ENCODE data around the gene NDUFA6. TPM values are rescaled to one million over a fixed set of nuclear protein-coding genes. Genes with fewer than 3 reads are reported as not detected.
A peak's percentile ranks its signal among the peaks of the same experiment; 100 is the strongest.

Gene NDUFA6
- total RNA-seq, 1 donor from 2014 or later = 69.2 TPM

- Mint-ChIP-seq H3K27ac (ENCODE audit: unreplicated experiment) (peak overlapping the region; percentile 95), H3K4me1 (ENCODE audit: unreplicated experiment) (peaks cover 19% of the 10 kb centered on the region), H3K4me3 (ENCODE audit: unreplicated experiment) (peak overlapping the region; percentile 83), H3K36me3 (ENCODE audit: unreplicated experiment) (peaks cover 5% of the 10 kb centered on the region), H3K27me3 (ENCODE audit: unreplicated experiment) (no peaks in the 10 kb centered on the region), H3K9me3 (ENCODE audit: unreplicated experiment) (no peaks in the 10 kb centered on the region)
- TF ChIP-seq, protein P1, sequence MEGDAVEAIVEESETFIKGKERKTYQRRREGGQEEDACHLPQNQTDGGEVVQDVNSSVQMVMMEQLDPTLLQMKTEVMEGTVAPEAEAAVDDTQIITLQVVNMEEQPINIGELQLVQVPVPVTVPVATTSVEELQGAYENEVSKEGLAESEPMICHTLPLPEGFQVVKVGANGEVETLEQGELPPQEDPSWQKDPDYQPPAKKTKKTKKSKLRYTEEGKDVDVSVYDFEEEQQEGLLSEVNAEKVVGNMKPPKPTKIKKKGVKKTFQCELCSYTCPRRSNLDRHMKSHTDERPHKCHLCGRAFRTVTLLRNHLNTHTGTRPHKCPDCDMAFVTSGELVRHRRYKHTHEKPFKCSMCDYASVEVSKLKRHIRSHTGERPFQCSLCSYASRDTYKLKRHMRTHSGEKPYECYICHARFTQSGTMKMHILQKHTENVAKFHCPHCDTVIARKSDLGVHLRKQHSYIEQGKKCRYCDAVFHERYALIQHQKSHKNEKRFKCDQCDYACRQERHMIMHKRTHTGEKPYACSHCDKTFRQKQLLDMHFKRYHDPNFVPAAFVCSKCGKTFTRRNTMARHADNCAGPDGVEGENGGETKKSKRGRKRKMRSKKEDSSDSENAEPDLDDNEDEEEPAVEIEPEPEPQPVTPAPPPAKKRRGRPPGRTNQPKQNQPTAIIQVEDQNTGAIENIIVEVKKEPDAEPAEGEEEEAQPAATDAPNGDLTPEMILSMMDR (IDR thresholded peaks at IDR 0.05) = no peak
- DNase-seq (ENCODE audit: extremely low spot score, unreplicated experiment) = no peak
These were observed 20.6 kb downstream of the NDUFA6 start for GRCh38 chr22:42069801-42070516.

GRCh38 chr22:42068291-42068690 lies 22.3 kb downstream of the NDUFA6 start:
- TF ChIP-seq, protein P1 (IDR thresholded peaks at IDR 0.05) = no peak
- Mint-ChIP-seq H3K27me3 (ENCODE audit: unreplicated experiment) (no peaks in the 10 kb centered on the region), H3K27ac (ENCODE audit: unreplicated experiment) (no peak overlapping the region), H3K4me1 (ENCODE audit: unreplicated experiment) (peaks cover 19% of the 10 kb centered on the region), H3K36me3 (ENCODE audit: unreplicated experiment) (peaks cover 5% of the 10 kb centered on the region), H3K9me3 (ENCODE audit: unreplicated experiment) (no peaks in the 10 kb centered on the region), H3K4me3 (ENCODE audit: unreplicated experiment) (no peak overlapping the region)
- DNase-seq (ENCODE audit: extremely low spot score, unreplicated experiment) = no peak

GRCh38 chr22:42067671-42068251 lies 22.8 kb downstream of the NDUFA6 start:
- H3K4me3 Mint-ChIP-seq (ENCODE audit: unreplicated experiment) = no peak overlapping the region
- no peak for DNase-seq (ENCODE audit: extremely low spot score, unreplicated experiment)
- H3K4me1 Mint-ChIP-seq (ENCODE audit: unreplicated experiment) = peaks cover 19% of the 10 kb centered on the region
- H3K27me3 Mint-ChIP-seq (ENCODE audit: unreplicated experiment) = no peaks in the 10 kb centered on the region
- peaks cover 5% of the 10 kb centered on the region for H3K36me3 Mint-ChIP-seq (ENCODE audit: unreplicated experiment)
- no peaks in the 10 kb centered on the region for H3K9me3 Mint-ChIP-seq (ENCODE audit: unreplicated experiment)
- no peak overlapping the region for H3K27ac Mint-ChIP-seq (ENCODE audit: unreplicated experiment)
- TF ChIP-seq, protein P1 (IDR thresholded peaks at IDR 0.05) = no peak

DNA sequence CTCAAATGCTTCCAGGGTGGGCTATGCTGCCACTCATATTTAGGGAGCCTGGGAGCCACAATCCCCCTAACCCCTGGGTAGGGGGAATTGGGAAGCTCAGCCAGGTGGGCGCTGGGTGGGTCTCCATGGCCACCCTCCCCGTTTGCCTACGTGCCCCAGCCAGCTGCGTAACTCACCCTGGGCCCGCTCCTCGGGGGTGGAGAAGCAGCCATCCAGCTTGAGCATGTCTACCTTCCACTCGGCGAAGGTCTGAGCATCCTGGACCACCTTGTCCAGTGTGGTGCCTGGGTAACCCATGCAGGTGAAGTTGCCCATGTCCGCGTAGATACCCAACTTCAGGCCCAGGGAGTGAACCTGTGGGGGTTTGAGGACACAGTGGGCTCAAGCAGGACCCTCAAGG lies 23.6 kb downstream of the NDUFA6 start:
- Mint-ChIP-seq H3K9me3 (ENCODE audit: unreplicated experiment) (no peaks in the 10 kb centered on the region), H3K4me3 (ENCODE audit: unreplicated experiment) (no peak overlapping the region), H3K27ac (ENCODE audit: unreplicated experiment) (no peak overlapping the region), H3K36me3 (ENCODE audit: unreplicated experiment) (peaks cover 5% of the 10 kb centered on the region), H3K27me3 (ENCODE audit: unreplicated experiment) (no peaks in the 10 kb centered on the region), H3K4me1 (ENCODE audit: unreplicated experiment) (peaks cover 19% of the 10 kb centered on the region)
- TF ChIP-seq, protein P1 (IDR thresholded peaks at IDR 0.05) = no peak
- DNase-seq (ENCODE audit: extremely low spot score, unreplicated experiment) = peak; percentile 80

DNA sequence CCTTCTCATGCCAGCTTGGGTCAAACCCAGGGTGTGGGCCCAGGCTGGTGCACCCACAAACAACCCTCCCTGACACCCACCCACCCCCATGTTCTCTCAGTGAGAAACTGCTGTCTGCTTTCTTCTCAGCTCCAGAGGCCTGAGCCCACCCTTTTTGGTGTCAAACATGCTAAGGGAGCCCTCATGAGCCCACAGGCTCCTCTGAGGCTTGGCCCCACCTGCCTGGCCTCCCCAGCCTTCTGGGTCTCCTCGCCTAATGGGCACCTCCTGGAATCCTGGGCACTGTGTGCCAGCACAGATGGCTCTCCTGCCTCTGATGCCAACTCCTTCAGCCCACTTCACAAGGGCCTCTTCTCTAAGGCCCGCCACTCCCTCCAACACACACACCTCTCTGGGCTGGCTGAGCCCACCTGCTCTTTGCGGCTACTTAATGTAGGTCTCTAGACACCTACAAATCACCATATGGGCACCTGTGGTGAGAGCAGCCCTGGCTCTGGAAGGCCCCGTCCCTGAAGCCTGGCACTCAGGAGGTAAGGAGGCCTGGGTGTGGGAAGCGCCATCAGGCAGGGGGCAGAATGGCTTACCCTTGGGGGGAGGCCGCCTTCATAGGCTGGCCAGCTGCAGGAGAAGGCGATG lies 24.3 kb downstream of the NDUFA6 start:
- TF ChIP-seq, protein P1 (IDR thresholded peaks at IDR 0.05) = no peak
- Mint-ChIP-seq H3K4me3 (ENCODE audit: unreplicated experiment) (no peak overlapping the region), H3K4me1 (ENCODE audit: unreplicated experiment) (peaks cover 13% of the 10 kb centered on the region), H3K9me3 (ENCODE audit: unreplicated experiment) (no peaks in the 10 kb centered on the region), H3K27ac (ENCODE audit: unreplicated experiment) (no peak overlapping the region), H3K27me3 (ENCODE audit: unreplicated experiment) (no peaks in the 10 kb centered on the region), H3K36me3 (ENCODE audit: unreplicated experiment) (peaks cover 5% of the 10 kb centered on the region)
- peak; percentile 70 for DNase-seq (ENCODE audit: extremely low spot score, unreplicated experiment)
